ENCODE results near the gene GALNTL6.

GRCh38 chr4:171849686-171850222, 36.5 kb downstream of the GALNTL6 start:
- TF ChIP-seq EP300 (IDR thresholded peaks at IDR 0.05) (no peak), POLR2A (IDR thresholded peaks at IDR 0.05) (no peak), CTCF (IDR thresholded peaks at IDR 0.05) (no peak), POLR2AphosphoS5 (IDR thresholded peaks at IDR 0.05) (no peak)
